NCI-H1417 (cell line): Measurements from ENCODE around the gene GBP4.

ENCODE experiments used
- DNase-seq, 3 experiments: peaks; one replicate each; lab custom pipeline; 2025; lab: John Stamatoyannopoulos, UW

The GBP4 gene

GRCh38 chr1:89171067-89171438 lies 27.7 kb downstream of the GBP4 start:
- DNase-seq, result no peak

GRCh38 chr1:89170170-89171066 lies 28.3 kb downstream of the GBP4 start:
- DNase-seq, result no peak

GRCh38 chr1:89169166-89169565 lies 29.6 kb downstream of the GBP4 start:
- DNase-seq, result no peak

GRCh38 chr1:89167590-89168230 lies 31.0 kb downstream of the GBP4 start:
- DNase-seq, result peak in 1 of 3 experiments; percentile 23

DNA sequence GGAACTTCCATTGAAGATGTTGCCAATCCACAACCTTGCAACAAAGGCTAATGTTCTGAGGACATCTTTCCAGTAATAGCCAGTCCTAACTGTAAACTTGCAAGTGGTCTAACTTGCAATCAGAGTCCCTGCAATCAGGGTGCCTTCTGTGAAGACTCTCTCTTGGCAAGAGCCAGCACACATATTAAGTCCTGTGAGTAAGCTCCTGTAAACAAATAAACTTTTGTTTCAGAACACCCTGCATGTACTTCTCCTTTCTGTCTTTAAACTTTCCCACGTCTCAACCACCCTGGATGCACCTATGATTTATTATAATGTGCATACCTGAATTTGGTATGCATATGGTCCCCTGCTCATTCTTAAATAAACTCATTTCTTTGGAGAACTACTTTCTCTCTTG lies 32.0 kb downstream of the GBP4 start:
- DNase-seq, result no peak

DNA sequence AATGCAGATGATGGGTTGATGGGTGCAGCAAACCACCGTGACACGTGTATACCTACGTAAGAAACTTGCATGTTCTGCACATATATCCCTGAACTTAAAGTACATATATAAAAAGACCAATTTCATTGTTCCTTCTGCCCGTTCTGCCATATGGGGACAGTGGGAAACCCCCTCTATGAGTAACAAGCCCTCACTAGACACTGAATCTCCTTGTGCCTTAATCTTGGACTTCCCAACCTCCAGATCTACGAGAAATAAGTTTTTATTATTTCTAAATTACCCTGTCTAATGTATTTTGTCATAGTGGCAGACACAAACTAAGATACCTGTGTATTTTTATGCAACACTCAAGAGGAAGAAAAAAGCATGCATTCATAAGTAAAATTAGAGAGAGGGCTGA lies 32.9 kb downstream of the GBP4 start:
- no peak for DNase-seq

DNA sequence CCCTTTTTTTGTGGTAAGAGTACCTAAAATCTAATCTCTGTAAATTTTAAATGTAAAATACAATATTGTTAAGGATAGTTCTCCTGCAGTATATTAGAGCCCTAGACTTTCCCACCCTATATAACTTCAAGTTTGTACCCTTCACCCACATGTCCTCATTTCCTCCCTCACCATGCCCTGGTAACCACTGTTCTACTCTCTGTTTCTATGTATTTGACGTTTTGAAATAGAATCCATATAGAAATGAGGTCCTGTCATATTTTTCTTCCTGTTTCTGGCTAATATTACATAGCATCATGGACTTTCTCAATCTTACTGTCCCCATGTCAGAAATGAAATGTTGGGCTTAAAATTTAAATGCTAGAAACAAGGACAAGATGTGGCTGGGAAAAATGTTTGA lies 47.7 kb downstream of the GBP4 start:
- no peak for DNase-seq

DNA sequence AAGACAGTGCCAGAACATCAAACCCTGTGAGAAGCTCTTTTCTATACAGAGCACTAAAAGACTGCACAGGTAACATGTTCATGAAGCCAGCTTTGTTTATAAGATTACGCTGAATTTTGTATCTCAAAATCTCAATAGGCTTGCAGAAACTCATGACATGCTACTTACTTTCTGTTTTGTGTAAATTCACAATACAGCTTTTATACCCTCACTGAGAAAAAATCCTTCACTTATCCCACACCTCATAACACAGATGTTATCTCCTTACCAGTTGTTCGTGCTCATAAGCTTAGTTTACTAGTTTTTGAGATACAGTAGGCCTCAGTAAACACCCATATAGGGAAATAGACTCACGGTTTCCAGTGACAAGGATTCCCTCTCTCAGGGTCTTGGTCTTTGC lies 48.8 kb downstream of the GBP4 start:
- no peak for DNase-seq

GRCh38 chr1:89149229-89149628 lies 49.5 kb downstream of the GBP4 start:
- peak in 2 of 3 experiments; percentile 3 to 10 for DNase-seq

- DNase-seq, result peak in 2 of 3 experiments; percentile 33 to 70
Observed at GRCh38 chr1:89147678-89148658, 50.8 kb downstream of the GBP4 start.

- DNase-seq, result no peak
Observed at GRCh38 chr1:89146721-89147120, 52.0 kb downstream of the GBP4 start.

GRCh38 chr1:89143484-89143883 lies 55.3 kb downstream of the GBP4 start:
- DNase-seq, result no peak

GRCh38 chr1:89142160-89142559 lies 56.6 kb downstream of the GBP4 start:
- no peak for DNase-seq

DNA sequence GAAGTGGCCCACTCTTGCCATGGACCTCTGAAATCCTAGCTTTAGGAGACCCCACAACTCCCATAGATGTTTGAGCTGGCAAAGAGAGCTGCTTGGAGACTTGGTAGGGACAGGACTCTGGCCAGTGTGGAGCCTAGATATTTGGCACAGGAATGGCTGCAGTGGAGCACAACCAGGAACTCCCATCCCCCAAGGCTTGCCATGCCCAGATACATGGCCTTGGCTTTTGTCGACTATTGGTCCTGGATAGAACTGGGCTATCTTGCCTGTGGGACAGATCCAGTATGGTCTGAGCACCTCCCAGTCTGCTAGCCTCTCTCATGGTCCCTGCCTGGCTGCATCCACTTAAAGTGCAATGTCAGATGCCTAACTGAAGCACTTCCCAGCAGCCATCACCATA lies 65.0 kb downstream of the GBP4 start:
- no peak for DNase-seq
